ENCODE measurements around the gene RNASEH1.
A peak's percentile ranks its signal among the peaks of the same experiment; 100 is the strongest.

Gene RNASEH1, protein sequence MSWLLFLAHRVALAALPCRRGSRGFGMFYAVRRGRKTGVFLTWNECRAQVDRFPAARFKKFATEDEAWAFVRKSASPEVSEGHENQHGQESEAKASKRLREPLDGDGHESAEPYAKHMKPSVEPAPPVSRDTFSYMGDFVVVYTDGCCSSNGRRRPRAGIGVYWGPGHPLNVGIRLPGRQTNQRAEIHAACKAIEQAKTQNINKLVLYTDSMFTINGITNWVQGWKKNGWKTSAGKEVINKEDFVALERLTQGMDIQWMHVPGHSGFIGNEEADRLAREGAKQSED

DNA sequence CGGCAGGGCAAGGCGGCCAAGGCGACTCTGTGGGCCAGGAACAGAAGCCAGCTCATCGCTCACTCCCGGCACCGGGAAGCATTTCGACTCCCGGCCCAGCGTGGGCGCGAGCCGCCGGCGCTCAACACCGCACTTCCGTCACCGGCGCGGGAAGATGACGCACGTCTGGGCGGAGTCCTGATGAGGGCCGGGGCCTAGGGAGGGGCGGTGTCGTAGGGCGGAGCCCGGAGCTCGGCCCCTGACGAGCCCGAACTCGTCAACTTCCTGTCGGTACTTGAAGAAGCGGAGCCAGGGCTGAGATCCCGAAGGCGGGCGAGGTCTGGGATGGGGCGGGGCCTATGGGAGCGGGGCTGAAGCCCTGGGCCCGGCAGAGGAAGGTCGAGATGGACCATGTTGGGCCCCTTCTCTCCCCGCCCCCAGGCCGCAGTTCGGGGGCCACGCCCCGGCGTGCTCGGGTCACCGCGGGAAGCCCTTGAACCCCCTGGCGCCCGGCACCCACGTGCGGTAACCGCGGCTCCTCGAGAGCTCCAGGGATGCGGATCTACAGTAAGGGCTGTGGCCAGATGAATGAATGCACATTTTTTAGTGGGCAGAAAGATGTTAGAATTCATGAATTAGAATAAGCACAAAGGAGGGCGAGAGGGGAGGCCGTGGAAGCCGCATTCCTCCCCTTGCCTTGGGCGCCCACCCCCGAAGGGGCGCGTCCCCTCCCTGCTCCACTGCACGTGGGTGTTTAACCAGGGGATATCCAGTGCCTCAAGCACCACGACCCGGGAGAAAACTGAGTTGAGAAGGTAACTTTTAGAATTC, at the start of gene RNASEH1:
TSS of gene RNASEH1 (minus strand) at position 129 of the 810 bp plus-strand sequence. CDS start at position 56, 73 bp downstream.
- peak; percentile 98 for DNase-seq

- DNase-seq = no peak
Observed at GRCh38 chr2:3606370-3607201, 48.5 kb upstream of the RNASEH1 start.

DNA sequence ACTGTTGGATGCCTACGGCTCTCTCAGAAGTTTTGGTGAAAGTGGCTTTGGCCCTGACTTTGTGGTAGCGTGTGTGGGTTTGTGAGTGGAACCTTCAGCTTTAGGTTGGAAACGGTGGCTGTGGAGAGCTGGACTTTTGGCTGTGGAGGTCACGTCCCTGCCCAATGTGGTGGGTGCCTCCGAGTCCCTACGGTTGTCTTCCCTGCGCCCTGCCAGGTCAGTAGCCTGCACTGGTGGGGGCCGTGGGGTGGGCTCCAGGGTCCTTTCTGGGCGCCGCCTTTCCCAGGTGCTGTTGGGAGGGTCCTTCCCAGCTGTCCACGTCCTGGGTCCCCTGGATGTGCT, 47.9 kb upstream of the RNASEH1 start:
- DNase-seq = no peak

- peak; percentile 95 for DNase-seq
Observed at GRCh38 chr2:3604991-3605961, 47.1 kb upstream of the RNASEH1 start.

DNA sequence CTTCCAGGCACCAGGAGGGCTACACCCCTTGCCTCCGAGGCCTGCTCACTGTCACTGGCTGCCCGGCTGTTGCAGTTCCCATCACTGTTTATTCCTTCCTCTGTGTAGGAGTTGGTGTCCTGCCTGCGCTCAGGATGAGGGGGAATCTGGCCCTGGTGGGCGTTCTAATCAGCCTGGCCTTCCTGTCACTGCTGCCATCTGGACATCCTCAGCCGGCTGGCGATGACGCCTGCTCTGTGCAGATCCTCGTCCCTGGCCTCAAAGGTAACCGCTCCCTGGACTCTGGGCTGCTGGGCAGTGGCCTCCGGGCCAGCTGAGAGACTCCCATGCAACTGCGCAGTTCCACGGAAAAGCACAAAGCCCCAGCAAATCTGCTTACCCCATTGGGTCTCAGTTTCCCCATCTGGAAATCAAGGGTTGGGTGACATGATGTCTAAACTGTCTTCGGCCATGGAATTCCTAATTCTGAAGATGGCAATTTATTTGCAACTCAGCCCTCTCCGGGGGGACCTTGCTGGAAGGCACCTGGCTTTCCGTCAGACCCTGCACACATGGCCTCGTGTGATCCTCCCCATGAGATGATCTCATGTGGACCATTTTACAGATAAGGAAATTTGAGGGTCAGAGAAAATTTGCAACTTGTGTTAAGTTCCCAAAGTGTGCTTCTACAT, 46.2 kb upstream of the RNASEH1 start:
- no peak for DNase-seq

DNA sequence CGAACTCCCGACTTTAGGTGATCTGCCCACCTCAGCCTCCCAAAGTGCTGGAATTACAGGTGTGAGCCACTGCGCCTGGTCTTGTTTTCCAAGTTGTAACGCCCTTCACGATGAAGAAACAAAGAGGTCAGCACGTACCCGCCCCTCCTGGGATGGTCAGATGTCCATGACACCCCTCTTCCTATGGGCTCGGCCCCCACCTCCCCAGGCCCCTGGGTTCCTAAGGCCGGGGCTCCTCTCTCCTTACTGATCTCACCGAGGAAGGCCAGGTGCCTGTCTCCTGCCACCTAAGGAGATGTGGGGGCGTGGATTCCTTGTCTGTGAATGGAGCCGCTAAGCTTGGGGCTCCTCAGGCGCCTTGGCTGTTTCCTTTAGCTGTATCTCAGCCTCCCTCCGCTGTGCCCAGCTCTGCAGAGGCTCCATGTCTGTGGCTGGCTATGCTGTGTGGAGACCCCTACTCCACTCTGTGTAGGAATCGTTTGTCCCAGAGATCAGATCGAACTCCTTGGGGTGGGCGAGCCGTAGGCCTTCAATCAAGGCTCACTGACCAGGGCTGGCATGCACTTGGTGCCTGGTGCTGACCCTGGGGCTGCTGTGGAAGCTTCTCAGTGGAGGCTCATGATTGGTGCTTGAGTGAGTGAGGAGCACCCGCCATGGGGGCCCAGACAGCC, 45.5 kb upstream of the RNASEH1 start:
- no peak for DNase-seq

DNA sequence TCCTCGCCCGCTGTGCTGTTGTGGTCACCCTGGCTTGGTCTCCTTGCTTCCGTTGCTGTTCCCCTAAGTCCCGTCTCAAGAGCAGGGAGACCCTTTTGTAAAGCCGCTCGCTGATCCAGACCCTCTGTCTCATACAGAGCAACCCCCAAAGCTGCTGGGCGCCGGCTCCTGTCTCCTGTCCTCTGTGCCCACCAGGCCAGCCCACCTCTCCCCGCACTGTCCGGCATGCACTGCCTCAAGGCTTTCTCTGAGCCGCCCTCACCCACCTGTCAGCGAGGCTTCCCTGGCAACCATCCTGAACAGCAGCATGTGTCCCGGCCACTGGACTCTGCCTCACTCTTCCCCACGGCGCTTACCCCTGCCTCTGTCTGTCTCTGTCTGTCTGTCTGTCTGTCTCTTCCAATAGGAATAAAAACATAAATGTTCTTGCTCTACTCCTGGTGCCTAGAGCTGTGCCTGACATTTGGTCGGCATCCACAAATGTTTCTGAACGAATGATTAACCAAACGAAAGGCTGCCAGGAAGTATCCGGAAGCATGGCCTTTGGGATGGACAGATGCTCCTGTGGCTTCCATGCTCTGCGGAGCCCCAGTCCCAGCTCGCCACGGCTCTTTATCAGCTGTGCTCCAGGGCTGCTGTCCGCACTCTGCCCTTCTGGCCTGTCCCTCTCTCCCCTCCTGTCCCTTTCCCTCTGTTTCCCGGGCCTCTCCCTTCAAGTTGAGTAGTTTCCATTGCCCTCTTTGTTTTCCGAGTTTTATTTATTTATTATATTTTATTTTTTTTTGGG, 44.6 kb upstream of the RNASEH1 start:
- DNase-seq = no peak

DNA sequence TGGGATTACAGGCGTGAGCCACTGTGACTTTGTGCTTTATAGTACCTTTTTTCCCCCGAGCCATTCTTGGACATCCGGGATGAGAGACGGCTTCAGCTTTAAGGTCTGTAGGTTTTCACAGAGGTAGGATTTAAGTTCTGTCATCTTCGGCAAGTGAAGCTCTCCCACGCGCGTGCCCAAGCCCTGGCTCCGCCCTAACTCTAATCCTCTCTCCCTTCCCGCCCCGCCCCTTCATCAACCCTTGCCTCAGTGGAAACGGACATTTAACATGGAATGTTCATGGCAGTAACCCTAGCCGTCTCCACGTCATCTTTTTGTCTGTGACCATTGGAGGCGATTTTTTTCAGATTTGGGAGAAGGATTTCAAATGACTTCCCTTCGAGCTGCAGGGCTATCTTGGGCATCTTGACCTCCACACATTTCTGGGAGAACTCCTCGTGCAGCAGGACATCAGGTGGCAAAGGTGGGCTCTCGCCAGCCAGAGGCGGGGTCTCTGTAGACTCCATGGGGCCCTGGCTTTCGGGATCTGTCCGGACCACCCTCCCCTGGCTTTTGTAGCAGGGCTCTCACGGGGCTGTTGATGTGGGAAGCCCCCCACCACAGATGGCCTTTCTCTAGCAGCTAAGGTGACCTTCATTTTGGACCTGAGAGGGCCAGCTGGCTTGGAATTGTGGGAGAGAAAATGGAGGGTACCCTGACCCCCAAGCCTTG, 43.6 kb upstream of the RNASEH1 start:
- no peak for DNase-seq

GRCh38 chr2:3600256-3600855, 42.2 kb upstream of the RNASEH1 start:
- no peak for DNase-seq

DNA sequence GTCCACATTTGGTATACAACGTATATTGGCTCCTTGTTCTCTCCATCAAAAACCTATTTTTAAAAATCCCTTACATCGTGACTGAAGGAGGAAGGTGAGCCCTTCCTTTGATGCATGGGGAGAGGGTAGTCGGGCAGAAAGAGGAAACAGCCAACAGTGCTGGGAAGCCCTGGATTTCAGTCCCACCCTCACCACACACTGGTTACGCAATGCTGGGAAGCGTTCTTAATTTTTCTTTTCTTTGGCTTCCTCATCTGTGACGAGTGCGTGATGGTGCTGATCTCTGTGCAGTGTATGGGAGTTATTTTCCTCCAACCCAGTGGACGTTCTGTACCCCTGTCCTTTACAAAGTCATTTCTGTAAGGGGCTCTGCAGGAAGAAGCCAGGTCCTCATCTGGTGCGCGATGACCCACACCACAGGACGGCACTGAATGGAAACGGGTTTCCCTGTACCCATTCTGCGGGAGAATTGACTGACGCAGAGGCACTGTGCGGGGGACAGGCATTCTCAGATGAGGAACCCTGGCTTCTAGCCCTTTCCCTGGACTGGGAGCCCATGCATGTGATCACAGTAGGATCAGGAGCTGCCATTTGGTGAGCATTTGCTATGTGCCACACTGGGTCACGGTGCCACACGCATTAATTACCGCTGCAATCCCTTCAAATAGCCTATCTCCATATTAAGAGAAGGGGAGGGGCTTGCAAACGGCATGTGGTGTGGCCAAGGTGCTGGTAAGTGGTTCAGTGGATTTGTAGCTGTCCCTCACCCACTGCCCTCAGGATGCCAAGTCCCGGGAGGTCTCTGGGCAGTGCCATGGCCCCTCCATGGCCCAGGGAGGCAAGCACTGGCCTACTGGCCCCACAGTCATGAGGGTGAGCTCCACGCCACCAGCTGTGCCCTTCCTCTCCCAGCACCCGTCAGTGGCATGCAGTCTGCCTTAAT, 41.0 kb upstream of the RNASEH1 start:
- no peak for DNase-seq

- DNase-seq = no peak
Observed at GRCh38 chr2:3598197-3598910, 40.2 kb upstream of the RNASEH1 start.

DNA sequence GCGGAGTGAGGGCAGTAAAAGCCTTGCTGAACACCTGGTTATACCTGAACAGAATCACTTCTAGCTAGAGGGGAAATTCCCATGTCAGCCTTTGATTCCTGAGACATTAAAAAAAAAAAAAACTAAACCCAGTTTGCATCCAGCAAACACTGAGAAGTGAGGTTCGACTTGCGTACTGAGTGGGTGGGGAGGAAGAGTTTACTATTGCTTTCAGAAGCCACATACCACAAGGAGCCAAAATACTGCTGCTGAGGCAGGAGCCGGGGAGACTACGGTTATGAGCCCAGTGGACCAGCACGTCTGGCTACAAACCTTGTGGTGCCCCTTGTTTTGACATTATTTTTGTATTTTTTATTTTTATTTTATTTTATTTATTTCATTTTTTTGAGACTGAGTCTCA, 39.4 kb upstream of the RNASEH1 start:
- no peak for DNase-seq

- DNase-seq = no peak
Observed at GRCh38 chr2:3596901-3597417, 38.8 kb upstream of the RNASEH1 start.

GRCh38 chr2:3595985-3596384, 37.9 kb upstream of the RNASEH1 start:
- DNase-seq = no peak

DNA sequence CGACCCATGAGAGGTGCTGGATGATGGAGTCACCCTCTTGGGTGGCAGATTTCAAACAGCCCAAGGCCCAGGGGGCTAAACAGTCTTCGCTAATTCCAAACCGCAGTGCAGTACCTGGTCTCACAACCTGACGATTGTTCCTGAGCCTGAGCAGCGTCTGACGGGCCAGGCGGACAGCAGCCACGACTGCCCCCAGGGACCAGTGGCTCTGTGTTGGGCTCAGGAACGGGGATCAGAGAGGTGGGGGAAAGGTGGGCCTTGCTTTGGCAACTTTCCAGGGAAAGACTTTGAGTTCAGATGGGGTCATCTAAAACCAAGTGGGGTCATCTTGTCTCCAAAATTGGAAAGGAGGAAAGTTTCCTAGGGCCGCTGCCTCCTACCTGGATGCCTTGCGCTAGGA, 37.3 kb upstream of the RNASEH1 start:
- no peak for DNase-seq

- no peak for DNase-seq
Observed at GRCh38 chr2:3594493-3595281, 36.6 kb upstream of the RNASEH1 start, which contains the start of gene COLEC11. TSS of gene COLEC11 (plus strand) at chr2:3595112. CDS start at chr2:3604341, 9,229 bp downstream.
